Measurements from ENCODE around the gene AMZ1. TPM values are rescaled to one million over a fixed set of nuclear protein-coding genes. Genes with fewer than 3 reads are reported as not detected.
A peak's percentile ranks its signal among the peaks of the same experiment; 100 is the strongest.
"Not testable (repeated sequence)": the region's sequence is repeated elsewhere in the genome, so short reads cannot be mapped to it uniquely, and the experiment has no call there.

The AMZ1 gene
- total RNA-seq, 1 experiment from 2014 or later = 0.85 TPM

DNA sequence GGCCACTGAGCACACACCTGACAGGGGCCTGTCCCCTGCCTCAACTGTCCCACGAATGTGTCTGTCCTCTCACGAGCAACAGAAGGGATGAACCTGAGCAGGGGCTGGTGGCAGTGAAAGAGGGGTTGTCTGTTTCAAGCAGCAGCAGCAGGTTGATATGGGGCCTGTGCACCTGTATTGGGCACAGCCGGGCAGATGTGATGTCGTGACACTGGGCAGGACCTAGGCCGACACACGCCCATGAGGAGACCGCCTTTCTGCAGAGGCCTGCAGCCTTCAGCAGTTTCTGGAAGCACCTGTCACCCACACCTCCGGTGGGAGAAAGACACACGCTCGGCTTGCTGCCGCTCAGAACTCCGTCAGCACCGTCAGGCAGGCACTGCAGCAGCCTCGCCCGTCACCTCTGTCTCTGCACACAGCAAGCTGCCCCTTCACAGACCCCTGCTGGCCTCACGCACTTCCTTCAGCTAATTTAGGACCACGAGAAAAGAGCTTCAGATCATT is 48.5 kb downstream of the AMZ1 start:
- ChIA-PET POLR2A (no interaction called here), CTCF (interaction anchor here (0.6 to 2.6 kb wide), 6 partner anchors 18 to 248 kb away, joined by 4 to 12 read pairs (median 7); no protein-coding TSS in a partner anchor)
- Mint-ChIP-seq H3K4me1 (peaks cover 35% of the 10 kb centered on the region), H3K4me3 (no peak overlapping the region), H3K27me3 (ENCODE audit: low read depth) (no peaks in the 10 kb centered on the region), H3K9me3 (no peaks in the 10 kb centered on the region), H3K27ac (peak overlapping the region; percentile 88), H3K36me3 (peaks cover 29% of the 10 kb centered on the region)
- ATAC-seq (peak; percentile 34; the same call in 1 of the 2 replicates), DNase-seq (ENCODE audit: low spot score) (peak; percentile 11)
- TF ChIP-seq CBFB (CRISPR knock-in tag; IDR thresholded peaks at IDR 0.05; ENCODE audit: low read depth) (no peak), FOXK1 (CRISPR knock-in tag; IDR thresholded peaks at IDR 0.05) (no peak), ZNF121 (CRISPR knock-in tag; IDR thresholded peaks at IDR 0.05) (no peak), SMAD3 (CRISPR knock-in tag; IDR thresholded peaks at IDR 0.05; ENCODE audit: borderline replicate concordance) (no peak), SOX15 (CRISPR knock-in tag; IDR thresholded peaks at IDR 0.05) (no peak), GTF2I (CRISPR knock-in tag; conservative IDR thresholded peaks at IDR 0.05) (no peak), NFE2L1 (CRISPR knock-in tag; IDR thresholded peaks at IDR 0.05) (no peak), GRHL2 (CRISPR knock-in tag; IDR thresholded peaks at IDR 0.05; ENCODE audit: insufficient replicate concordance, severe bottlenecking) (no peak), ATF1 (CRISPR knock-in tag; IDR thresholded peaks at IDR 0.05) (no peak)
- TF ChIP-seq, protein P1, sequence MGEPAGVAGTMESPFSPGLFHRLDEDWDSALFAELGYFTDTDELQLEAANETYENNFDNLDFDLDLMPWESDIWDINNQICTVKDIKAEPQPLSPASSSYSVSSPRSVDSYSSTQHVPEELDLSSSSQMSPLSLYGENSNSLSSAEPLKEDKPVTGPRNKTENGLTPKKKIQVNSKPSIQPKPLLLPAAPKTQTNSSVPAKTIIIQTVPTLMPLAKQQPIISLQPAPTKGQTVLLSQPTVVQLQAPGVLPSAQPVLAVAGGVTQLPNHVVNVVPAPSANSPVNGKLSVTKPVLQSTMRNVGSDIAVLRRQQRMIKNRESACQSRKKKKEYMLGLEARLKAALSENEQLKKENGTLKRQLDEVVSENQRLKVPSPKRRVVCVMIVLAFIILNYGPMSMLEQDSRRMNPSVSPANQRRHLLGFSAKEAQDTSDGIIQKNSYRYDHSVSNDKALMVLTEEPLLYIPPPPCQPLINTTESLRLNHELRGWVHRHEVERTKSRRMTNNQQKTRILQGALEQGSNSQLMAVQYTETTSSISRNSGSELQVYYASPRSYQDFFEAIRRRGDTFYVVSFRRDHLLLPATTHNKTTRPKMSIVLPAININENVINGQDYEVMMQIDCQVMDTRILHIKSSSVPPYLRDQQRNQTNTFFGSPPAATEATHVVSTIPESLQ (CRISPR knock-in tag; IDR thresholded peaks at IDR 0.05) = no peak
- TF ChIP-seq, protein P2, sequence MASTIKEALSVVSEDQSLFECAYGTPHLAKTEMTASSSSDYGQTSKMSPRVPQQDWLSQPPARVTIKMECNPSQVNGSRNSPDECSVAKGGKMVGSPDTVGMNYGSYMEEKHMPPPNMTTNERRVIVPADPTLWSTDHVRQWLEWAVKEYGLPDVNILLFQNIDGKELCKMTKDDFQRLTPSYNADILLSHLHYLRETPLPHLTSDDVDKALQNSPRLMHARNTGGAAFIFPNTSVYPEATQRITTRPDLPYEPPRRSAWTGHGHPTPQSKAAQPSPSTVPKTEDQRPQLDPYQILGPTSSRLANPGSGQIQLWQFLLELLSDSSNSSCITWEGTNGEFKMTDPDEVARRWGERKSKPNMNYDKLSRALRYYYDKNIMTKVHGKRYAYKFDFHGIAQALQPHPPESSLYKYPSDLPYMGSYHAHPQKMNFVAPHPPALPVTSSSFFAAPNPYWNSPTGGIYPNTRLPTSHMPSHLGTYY (CRISPR knock-in tag; IDR thresholded peaks at IDR 0.05) = no peak

DNA sequence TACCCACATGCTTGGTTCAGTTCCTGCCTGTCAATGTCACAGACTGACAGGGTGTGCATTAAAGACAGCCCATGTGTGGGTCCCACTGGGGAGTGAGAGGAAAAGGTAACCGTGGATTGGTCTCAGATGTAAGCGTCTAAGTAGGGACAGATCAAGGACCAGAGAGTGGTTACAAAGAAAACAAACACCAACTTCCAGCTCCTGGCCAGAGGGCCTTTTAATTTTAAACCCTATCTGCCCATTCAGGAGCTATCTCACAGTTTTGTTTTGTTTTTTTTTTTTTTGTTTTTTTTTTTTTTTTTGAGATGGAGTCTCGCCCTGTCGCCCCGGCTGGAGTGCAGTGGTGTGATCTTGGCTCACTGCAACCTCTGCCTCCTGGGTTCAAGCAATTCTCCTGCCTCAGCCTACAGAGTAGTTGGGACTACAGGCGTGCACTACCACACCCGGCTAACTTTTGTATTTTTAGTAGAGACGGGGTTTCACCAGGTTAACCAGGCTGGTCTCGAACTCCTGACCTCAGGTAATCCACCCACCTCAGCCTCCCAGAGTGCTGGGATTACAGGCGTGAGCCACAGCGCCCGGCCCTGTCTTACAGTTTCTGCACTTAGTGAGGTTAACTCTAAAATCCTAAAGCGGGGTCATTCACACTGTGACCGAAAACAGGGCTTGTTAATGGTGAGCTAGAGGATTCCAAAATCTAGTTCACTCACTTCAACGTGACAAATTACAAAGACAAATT is 49.2 kb downstream of the AMZ1 start:
- POLR2A ChIA-PET; ATAC-seq; H3K27me3 Mint-ChIP-seq (ENCODE audit: low read depth); H3K9me3 Mint-ChIP-seq; H3K4me3 Mint-ChIP-seq: not testable (repeated sequence)
- Mint-ChIP-seq H3K36me3 (peaks cover 25% of the 10 kb centered on the region), H3K4me1 (peaks cover 35% of the 10 kb centered on the region), H3K27ac (peak overlapping the region; percentile 88)
- CTCF ChIA-PET = interaction anchor here (0.6 to 2.6 kb wide), 7 partner anchors 18 to 247 kb away, joined by 4 to 12 read pairs (median 7); no protein-coding TSS in a partner anchor
- peak; percentile 7 for DNase-seq (ENCODE audit: low spot score)

DNA sequence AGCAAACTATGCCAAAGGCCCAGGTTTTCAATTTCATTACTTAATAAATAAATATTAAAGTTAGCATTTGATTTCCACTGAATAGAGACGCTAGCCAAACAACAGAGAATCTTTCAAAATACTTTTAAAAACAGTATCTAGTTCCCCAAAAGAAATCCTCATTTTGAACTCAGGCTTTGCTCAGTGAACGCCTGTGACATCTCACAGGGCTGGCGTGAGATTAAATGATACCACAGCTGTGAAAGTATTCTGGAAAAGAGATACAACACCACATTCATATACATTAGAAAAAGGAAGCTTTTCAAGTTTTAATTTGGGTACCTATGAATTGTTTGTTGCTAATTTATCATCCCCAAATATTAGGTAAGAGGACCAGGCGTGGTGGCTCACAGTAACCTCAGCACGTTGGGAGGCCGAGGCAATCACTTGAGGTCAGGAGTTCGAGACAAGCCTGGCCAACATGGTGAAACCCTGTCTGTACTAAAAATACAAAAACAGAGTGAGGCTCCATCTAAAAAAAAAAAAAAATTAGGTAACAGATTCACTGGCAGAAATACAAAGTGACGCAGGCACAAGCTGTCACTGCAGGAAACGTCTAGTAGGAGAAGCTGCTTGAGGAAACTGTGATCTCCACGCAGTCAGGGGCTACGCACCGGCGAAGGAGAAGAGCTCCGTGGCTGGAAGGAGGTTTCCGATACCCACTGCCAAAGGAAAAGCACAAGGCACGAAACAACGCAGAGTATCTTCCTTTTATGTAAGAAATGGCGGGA is 50.0 kb downstream of the AMZ1 start:
- peaks cover 25% of the 10 kb centered on the region for H3K36me3 Mint-ChIP-seq
- no peaks in the 10 kb centered on the region for H3K27me3 Mint-ChIP-seq (ENCODE audit: low read depth)
- POLR2A ChIA-PET = no interaction called here
- peaks cover 35% of the 10 kb centered on the region for H3K4me1 Mint-ChIP-seq
- DNase-seq (ENCODE audit: low spot score) = peak; percentile 5
- no peak for ATAC-seq
- peaks cover 4% of the 10 kb centered on the region for H3K9me3 Mint-ChIP-seq
- peak overlapping the region; percentile 69 for H3K27ac Mint-ChIP-seq
- CTCF ChIA-PET = interaction anchor here (0.6 to 2.6 kb wide), 4 partner anchors 19 to 28 kb away, joined by 3 to 12 read pairs (median 8); no protein-coding TSS in a partner anchor
- H3K4me3 Mint-ChIP-seq = no peak overlapping the region
- TF ChIP-seq NFYB (CRISPR knock-in tag; conservative IDR thresholded peaks at IDR 0.05; ENCODE audit: low read depth) (no peak), NR3C1 (CRISPR knock-in tag; conservative IDR thresholded peaks at IDR 0.05; ENCODE audit: low read depth) (no peak), RELA (CRISPR knock-in tag; IDR thresholded peaks at IDR 0.05; ENCODE audit: borderline replicate concordance) (no peak), ZNF219 (CRISPR knock-in tag; IDR thresholded peaks at IDR 0.05; ENCODE audit: borderline replicate concordance) (no peak), ZNF121 (CRISPR knock-in tag; IDR thresholded peaks at IDR 0.05) (no peak), JUN (CRISPR knock-in tag; IDR thresholded peaks at IDR 0.05) (no peak)
- TF ChIP-seq, protein P3, sequence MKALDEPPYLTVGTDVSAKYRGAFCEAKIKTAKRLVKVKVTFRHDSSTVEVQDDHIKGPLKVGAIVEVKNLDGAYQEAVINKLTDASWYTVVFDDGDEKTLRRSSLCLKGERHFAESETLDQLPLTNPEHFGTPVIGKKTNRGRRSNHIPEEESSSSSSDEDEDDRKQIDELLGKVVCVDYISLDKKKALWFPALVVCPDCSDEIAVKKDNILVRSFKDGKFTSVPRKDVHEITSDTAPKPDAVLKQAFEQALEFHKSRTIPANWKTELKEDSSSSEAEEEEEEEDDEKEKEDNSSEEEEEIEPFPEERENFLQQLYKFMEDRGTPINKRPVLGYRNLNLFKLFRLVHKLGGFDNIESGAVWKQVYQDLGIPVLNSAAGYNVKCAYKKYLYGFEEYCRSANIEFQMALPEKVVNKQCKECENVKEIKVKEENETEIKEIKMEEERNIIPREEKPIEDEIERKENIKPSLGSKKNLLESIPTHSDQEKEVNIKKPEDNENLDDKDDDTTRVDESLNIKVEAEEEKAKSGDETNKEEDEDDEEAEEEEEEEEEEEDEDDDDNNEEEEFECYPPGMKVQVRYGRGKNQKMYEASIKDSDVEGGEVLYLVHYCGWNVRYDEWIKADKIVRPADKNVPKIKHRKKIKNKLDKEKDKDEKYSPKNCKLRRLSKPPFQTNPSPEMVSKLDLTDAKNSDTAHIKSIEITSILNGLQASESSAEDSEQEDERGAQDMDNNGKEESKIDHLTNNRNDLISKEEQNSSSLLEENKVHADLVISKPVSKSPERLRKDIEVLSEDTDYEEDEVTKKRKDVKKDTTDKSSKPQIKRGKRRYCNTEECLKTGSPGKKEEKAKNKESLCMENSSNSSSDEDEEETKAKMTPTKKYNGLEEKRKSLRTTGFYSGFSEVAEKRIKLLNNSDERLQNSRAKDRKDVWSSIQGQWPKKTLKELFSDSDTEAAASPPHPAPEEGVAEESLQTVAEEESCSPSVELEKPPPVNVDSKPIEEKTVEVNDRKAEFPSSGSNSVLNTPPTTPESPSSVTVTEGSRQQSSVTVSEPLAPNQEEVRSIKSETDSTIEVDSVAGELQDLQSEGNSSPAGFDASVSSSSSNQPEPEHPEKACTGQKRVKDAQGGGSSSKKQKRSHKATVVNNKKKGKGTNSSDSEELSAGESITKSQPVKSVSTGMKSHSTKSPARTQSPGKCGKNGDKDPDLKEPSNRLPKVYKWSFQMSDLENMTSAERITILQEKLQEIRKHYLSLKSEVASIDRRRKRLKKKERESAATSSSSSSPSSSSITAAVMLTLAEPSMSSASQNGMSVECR (CRISPR knock-in tag; IDR thresholded peaks at IDR 0.05; ENCODE audit: borderline replicate concordance) = no peak
- TF ChIP-seq, protein P4, sequence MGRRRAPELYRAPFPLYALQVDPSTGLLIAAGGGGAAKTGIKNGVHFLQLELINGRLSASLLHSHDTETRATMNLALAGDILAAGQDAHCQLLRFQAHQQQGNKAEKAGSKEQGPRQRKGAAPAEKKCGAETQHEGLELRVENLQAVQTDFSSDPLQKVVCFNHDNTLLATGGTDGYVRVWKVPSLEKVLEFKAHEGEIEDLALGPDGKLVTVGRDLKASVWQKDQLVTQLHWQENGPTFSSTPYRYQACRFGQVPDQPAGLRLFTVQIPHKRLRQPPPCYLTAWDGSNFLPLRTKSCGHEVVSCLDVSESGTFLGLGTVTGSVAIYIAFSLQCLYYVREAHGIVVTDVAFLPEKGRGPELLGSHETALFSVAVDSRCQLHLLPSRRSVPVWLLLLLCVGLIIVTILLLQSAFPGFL (CRISPR knock-in tag; IDR thresholded peaks at IDR 0.05; ENCODE audit: borderline replicate concordance) = no peak
- TF ChIP-seq, protein P5, sequence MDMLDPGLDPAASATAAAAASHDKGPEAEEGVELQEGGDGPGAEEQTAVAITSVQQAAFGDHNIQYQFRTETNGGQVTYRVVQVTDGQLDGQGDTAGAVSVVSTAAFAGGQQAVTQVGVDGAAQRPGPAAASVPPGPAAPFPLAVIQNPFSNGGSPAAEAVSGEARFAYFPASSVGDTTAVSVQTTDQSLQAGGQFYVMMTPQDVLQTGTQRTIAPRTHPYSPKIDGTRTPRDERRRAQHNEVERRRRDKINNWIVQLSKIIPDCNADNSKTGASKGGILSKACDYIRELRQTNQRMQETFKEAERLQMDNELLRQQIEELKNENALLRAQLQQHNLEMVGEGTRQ (CRISPR knock-in tag; IDR thresholded peaks at IDR 0.05) = no peak
